SK-N-DZ (cell line): ENCODE measurements around the gene NRP2.

Experiments used
- DNase-seq: peaks from one replicate; pipeline ENCODE4 v3.0.0-alpha.2; 2015; ENCODE audit warnings: low spot score

Gene NRP2

DNA sequence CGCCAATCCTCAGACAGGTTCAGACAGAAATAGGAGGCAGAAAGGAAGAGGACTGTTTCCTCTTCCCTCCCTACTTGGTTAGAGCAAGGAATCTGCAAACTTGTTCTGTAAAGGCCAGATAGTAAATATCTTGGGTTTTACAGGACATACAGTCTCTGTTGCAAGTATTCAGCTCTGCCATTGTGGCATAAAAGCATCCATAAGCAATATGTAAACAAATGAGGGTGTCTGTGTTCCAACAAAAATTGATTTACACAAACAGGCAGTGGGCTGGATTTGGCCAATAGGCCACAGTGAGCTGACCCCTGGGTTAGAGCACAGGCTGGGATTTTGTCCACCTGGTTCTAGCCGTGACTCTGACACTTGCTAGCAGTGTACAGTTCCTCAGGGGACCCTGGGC, 89.4 kb downstream of the NRP2 start:
- no peak for DNase-seq

- no peak for DNase-seq
These were observed 90.7 kb downstream of the NRP2 start for GRCh38 chr2:205772983-205773382.

GRCh38 chr2:205773989-205774388, 91.7 kb downstream of the NRP2 start:
- no peak for DNase-seq

DNA sequence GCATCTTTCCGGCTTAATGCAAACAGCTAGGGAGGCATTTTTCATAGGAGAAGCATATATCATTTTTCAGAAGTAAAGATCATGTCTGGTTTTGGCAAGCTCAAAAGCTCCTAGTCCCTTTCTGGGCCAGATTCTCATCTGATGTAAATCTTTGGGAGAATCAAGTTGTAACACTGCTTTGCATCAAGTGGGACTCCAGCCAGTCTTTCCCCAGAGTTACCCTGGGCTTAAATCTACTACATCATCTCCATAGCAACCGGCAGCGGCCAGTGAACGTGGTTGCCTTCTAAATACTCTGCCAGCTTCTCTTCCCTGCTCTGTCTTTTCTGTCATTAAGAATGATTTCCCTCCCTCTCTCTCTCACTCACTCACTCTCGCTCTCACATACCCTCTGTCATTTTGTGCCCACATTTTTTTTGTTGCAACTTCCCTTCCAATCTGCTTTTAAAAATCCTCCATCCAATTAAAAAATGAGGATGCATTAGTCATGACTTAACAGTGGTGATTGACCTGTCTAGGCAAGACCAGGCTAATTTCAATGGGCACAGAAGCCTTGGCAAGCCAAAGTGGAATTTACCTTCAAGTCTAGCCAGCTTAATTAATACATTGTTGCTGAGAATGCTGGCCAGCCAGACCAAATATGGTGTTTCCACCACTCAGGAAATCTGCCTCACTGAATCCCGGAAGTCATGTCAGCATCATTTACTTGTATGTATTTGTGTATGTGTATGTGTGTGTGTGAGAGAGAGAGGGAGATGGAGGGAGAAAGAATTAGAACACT, 93.0 kb downstream of the NRP2 start:
- peak; percentile 32 for DNase-seq

GRCh38 chr2:205776139-205776538, 93.8 kb downstream of the NRP2 start:
- DNase-seq: peak; percentile 42

- DNase-seq: no peak
These were observed 94.4 kb downstream of the NRP2 start for GRCh38 chr2:205776720-205777119.

DNA sequence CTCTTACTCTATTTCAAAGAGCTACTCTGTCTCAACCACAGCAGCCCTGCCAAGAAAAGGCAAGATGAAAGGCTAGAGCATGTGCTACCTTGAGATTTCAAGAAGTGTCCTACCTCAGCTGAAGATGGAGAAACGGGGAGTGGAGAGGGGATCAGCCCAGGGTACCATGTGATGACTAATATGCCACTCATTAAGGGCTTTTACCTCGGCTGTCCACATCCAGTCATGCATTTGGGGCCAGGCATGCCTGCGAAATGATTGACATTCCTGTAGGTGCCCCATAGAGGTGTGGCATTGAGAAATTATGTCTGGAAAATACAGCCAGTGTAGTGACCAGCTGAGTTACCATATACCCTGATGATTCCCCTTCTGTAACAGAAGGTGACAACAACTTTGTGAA, 96.1 kb downstream of the NRP2 start:
- no peak for DNase-seq

DNA sequence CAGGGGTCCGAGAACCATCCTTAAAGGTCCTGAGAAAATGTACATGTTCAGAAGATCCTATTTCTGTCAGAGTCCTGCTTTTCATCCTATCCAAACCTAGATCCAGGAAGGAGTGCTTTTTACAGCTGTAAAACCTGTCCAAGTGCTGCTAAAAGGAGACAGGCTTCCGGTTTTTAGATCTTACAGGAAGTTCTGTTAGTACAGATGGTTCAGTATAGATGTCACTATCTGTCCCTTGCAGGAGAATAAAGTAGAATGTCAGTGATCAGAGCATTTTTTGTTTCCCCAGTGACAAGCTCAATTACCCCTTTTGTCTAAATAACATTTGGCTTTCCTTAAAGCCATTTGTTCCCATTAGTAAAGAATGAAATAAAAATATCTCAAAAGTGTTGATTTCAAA, 98.3 kb downstream of the NRP2 start:
- DNase-seq: no peak

- no peak for DNase-seq
These were observed 99.1 kb downstream of the NRP2 start for GRCh38 chr2:205781244-205781931.

DNA sequence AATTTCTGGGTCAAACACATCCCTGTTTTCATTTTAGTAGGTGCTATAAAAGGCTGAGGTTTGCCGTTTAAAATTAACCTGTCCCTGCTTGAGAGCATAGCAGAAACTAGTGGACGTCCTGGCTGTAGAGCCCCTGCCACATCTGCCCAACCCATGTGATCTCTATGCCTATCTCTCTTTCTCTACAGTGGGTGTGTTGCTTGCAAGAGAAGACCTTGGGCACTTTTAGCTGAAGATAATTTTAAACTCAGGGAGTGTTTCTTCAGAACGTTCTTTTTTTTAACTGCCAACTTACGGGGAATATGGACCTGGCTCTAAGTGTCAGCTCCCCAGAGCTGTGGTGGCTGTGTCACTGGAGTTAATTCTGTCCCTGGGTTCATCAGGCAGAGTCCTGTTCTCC, 100.6 kb downstream of the NRP2 start:
- no peak for DNase-seq

DNA sequence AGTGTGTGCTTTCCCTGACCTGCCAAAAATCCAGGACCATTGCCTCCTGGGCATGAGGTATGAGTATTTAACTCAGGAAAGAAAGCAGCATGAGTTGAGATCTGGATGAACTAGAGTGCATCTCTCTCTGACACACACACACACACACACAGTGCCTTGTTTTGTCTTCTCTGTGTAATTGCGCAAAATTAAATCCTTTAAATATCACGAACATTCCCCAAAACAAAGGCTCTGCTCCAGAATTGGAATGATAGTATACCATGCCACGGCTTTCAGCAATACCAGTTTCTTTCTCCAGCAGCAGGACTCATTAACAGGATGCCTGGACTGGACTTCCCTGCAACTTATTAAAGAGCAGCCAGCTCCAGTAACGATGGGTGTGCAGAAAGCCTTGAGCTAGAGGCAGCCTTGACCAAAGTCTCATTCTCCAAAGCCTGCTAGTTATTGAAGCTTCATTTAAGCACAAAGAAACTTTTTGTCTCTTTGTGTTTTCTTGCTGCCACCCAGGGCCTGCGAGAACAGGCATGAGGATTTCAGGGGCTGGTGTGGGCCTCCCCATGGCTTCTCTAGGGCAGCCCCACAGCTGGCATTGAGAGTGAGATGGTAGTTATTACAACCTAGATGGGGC, 101.7 kb downstream of the NRP2 start:
- no peak for DNase-seq

- DNase-seq: no peak
These were observed 103.4 kb downstream of the NRP2 start for GRCh38 chr2:205785507-205786260.

GRCh38 chr2:205786976-205787375, 104.7 kb downstream of the NRP2 start:
- no peak for DNase-seq

DNA sequence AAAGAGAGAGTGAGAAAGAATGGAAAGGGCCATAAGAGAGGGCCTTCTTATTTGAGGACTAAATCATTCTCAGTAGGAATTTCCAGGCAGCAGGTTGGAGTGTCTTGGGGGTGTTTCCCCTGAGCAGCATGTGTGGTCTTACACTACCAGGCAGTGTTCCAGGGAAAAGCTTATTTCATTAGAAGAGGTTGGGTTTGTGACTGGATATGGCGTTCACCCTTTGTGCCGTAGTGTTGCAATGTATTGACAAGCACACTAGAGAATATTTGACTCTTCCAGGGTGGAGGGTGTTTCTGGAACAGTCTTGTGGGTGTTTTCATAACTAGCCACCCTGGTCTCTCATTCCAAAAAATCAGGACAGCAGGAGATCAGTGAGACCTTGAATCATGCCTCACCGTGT, 105.5 kb downstream of the NRP2 start:
- DNase-seq: no peak

DNA sequence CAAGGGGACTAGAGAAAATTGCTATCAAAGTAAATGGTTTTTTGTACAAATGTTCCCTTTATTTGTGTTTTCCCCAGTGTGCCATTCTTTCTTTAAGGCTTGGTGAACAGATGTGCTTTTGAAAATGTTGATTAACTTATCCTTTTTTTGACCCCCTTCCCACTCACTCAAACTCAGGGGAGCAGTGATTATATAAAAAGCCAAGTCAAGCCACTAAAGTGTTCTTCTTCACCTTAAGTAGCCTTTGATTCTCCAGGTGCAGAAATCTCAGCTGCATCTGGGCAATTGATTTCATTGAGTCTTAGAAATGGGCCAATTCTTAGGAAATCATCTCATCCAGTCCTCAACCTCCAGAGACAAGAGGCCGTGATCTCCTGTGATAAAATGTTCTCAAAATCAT, 107.6 kb downstream of the NRP2 start:
- no peak for DNase-seq

GRCh38 chr2:205792908-205793307, 110.6 kb downstream of the NRP2 start:
- no peak for DNase-seq

GRCh38 chr2:205796805-205797313, 114.6 kb downstream of the NRP2 start:
- DNase-seq: no peak

DNA sequence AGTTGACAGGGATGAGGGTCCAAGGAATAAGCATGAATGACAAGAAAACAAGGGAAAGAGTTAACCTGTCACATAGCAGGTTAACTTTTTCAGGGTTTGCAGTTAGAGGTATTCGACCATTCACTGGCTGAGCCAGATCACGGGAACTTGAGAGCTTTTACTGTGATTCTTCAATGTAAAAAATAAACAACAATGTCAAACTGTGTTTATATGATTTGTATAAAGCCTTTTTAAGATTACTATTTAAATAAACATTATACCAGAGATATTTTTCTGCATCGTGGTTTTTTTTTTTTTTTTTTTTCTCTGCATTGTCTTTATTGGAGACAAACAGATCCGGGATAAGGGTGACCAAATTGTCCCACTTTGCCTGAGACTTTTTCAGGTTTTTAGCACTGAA, 115.6 kb downstream of the NRP2 start:
- no peak for DNase-seq

GRCh38 chr2:205800224-205800623, 117.9 kb downstream of the NRP2 start:
- DNase-seq: no peak

DNA sequence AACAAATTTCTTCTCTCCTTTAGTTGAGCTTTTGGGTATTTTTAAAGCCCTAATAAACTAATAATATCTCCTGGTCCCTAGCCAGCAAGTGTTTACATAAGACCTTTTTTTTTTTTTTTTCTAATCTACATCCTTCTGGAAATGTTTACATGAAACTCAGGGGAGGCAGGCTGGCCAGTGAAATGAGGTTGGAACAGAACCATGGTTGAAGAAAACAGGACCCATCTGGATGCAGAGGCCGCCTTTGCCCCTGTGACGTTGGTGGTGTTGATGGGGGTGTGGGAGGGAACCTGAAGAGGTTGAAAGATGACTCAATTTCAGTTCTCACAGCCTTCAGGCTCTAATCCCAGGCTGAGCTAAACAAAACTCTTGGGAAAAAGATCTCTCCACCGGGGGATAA, 118.5 kb downstream of the NRP2 start:
- no peak for DNase-seq

GRCh38 chr2:205802065-205802464, 119.8 kb downstream of the NRP2 start:
- DNase-seq: peak; percentile 46

- DNase-seq: no peak
These were observed 120.6 kb downstream of the NRP2 start for GRCh38 chr2:205802941-205803340.
